HT-29 (cell line): ENCODE results near the gene ADO. TPM values are rescaled to one million over a fixed set of nuclear protein-coding genes. Genes with fewer than 3 reads are reported as not detected.
"Not testable (repeated sequence)": the region's sequence is repeated elsewhere in the genome, so short reads cannot be mapped to it uniquely, and the experiment has no call there.

Experiments used
- DNase-seq: peaks from one replicate; pipeline ENCODE4 v3.0.0-alpha.2; 2015; ENCODE audit warnings: low spot score
- total RNA-seq: library from RNA; depleted of rRNA; stranded (reverse); fragments of >200 nt; shearing (Covaris generic); gene quantifications from 2 replicates; pipeline ENCODE4 v1.2.3, GENCODE V29; 2014; rRNA removed

Gene ADO
- total RNA-seq: 28.3 and 31.5 TPM in 2 replicates

GRCh38 chr10:62804356-62805230 lies at the start of gene ADO:
Gene ADO (plus strand): TSS chr10:62804720. CDS start chr10:62805060, 340 bp downstream.
- DNase-seq: peak; percentile 84

- DNase-seq: no peak
Measured at GRCh38 chr10:62754963-62755362, 49.6 kb upstream of the ADO start.

- no peak for DNase-seq
Measured at GRCh38 chr10:62755662-62756653, 48.6 kb upstream of the ADO start.

GRCh38 chr10:62759599-62760175 lies 44.8 kb upstream of the ADO start:
- DNase-seq: no peak

- DNase-seq: no peak
Measured at GRCh38 chr10:62760401-62760800, 44.1 kb upstream of the ADO start.

GRCh38 chr10:62761115-62761514 lies 43.4 kb upstream of the ADO start:
- DNase-seq: no peak

GRCh38 chr10:62763155-62763554 lies 41.4 kb upstream of the ADO start:
- no peak for DNase-seq

- no peak for DNase-seq
Measured at GRCh38 chr10:62764011-62764410, 40.5 kb upstream of the ADO start.

- no peak for DNase-seq
Measured at GRCh38 chr10:62765726-62766125, 38.8 kb upstream of the ADO start.

GRCh38 chr10:62766386-62766785 lies 38.1 kb upstream of the ADO start:
- DNase-seq: no peak

GRCh38 chr10:62769574-62770242 lies 34.8 kb upstream of the ADO start:
- DNase-seq: no peak

- no peak for DNase-seq
Measured at GRCh38 chr10:62772186-62772974, 32.1 kb upstream of the ADO start.

GRCh38 chr10:62778125-62778524 lies 26.4 kb upstream of the ADO start:
- DNase-seq: no peak

GRCh38 chr10:62779487-62780248 lies 24.9 kb upstream of the ADO start:
- no peak for DNase-seq

- DNase-seq: not testable (repeated sequence)
Measured at GRCh38 chr10:62784537-62784936, 20.0 kb upstream of the ADO start.

GRCh38 chr10:62788285-62788684 lies 16.2 kb upstream of the ADO start:
- DNase-seq: not testable (repeated sequence)

- DNase-seq: no peak
Measured at GRCh38 chr10:62788861-62789467, 15.6 kb upstream of the ADO start.

- DNase-seq: no peak
Measured at GRCh38 chr10:62790019-62790555, 14.4 kb upstream of the ADO start.

GRCh38 chr10:62790571-62790970 lies 13.9 kb upstream of the ADO start:
- no peak for DNase-seq
